Liver (tissue), 9 donors: ENCODE results near the gene PRDM2. TPM values are rescaled to one million over a fixed set of nuclear protein-coding genes. Genes with fewer than 3 reads are reported as not detected.

Experiments
- DNase-seq: peaks from one replicate; pipeline ENCODE4 v3.0.0-alpha.2; 2017; ENCODE audit warnings: low spot score
- H3K27ac ChIP-seq, 2 donors: one replicate each; pipeline ENCODE4 v1.7.0; 2013; ENCODE audit warnings: inconsistent platforms in 2 of 2, low read length in 2 of 2, control low read depth in 1 of 2, low read depth in 1 of 2, mild to moderate bottlenecking in 1 of 2
- H3K27me3 ChIP-seq, 4 donors: one replicate each; pipeline versions ENCODE4 v1.6.1 to v1.7.0; 2013; ENCODE audit warnings: low read length in 3 of 4, inconsistent platforms in 1 of 4, mild to moderate bottlenecking in 1 of 4, moderate library complexity in 1 of 4; ENCODE audit not compliant: control insufficient read depth in 4 of 4, insufficient read depth in 4 of 4
- H3K36me3 ChIP-seq, 4 donors: one replicate each; pipeline versions ENCODE4 v1.6.1 to v1.7.0; 2013; ENCODE audit warnings: low read length in 3 of 4, mild to moderate bottlenecking in 3 of 4, low read depth in 1 of 4, moderate library complexity in 1 of 4; ENCODE audit not compliant: control insufficient read depth in 4 of 4, insufficient read depth in 3 of 4
- H3K4me1 ChIP-seq, 4 donors: one replicate each; pipeline versions ENCODE4 v1.6.1 to v1.7.0; 2013; ENCODE audit warnings: low read length in 3 of 4, mild to moderate bottlenecking in 3 of 4, moderate library complexity in 1 of 4; ENCODE audit not compliant: control insufficient read depth in 4 of 4, insufficient read depth in 4 of 4
- H3K4me3 ChIP-seq, 3 donors: one replicate each; pipeline versions ENCODE4 v1.6.1 to v1.7.0; 2013; ENCODE audit warnings: low read length in 3 of 3, control low read depth in 1 of 3, low read depth in 1 of 3, mild to moderate bottlenecking in 1 of 3
- H3K9ac ChIP-seq, 2 donors: one replicate each; pipeline ENCODE4 v1.7.0; 2013; ENCODE audit warnings: low read length in 2 of 2, mild to moderate bottlenecking in 2 of 2, moderate library complexity in 2 of 2, control low read depth in 1 of 2, low read depth in 1 of 2
- H3K9me3 ChIP-seq, 4 donors: one replicate each; pipeline versions ENCODE4 v1.6.1 to v1.7.0; 2013; ENCODE audit warnings: low read length in 3 of 4; ENCODE audit not compliant: control insufficient read depth in 4 of 4
- ATF3 ChIP-seq: IDR thresholded peaks from 2 replicates; pipeline ENCODE4 v1.6.1; 2016; ENCODE audit warnings: antibody characterized with exemption
- CTCF ChIP-seq: fragments of 150-350 bp; IDR thresholded peaks from 2 replicates; pipeline ENCODE4 v1.5.1; 2017; ENCODE audit warnings: improper control_type of control experiment, low read depth, low read length; ENCODE audit not compliant: missing input control
- EGR1 ChIP-seq, 2 donors: IDR thresholded peaks; 2 replicates each; pipeline ENCODE4 v1.6.1; 2016 to 2018; ENCODE audit warnings: antibody characterized with exemption in 2 of 2, low read depth in 2 of 2
- FOXA1 ChIP-seq: IDR thresholded peaks from 2 replicates; pipeline ENCODE4 v1.6.1; 2016; ENCODE audit warnings: antibody characterized with exemption
- FOXA2 ChIP-seq: IDR thresholded peaks from 2 replicates; pipeline ENCODE4 v1.6.1; 2016; ENCODE audit warnings: antibody characterized with exemption
- GABPA ChIP-seq, 2 donors: IDR thresholded peaks in 1 of 2; conservative IDR thresholded peaks in 1 of 2; 2 replicates each; pipeline ENCODE4 v1.6.1; 2016; ENCODE audit warnings: antibody characterized with exemption in 2 of 2, mild to moderate bottlenecking in 1 of 2, moderate library complexity in 1 of 2
- HNF4A ChIP-seq, 2 donors: conservative IDR thresholded peaks; 2 replicates each; pipeline ENCODE4 v1.6.1; 2016; ENCODE audit warnings: antibody characterized with exemption in 2 of 2, mild to moderate bottlenecking in 2 of 2
- HNF4G ChIP-seq: IDR thresholded peaks from 2 replicates; pipeline ENCODE4 v1.6.1; 2016; ENCODE audit warnings: antibody characterized with exemption
- JUND ChIP-seq, 2 donors: IDR thresholded peaks; 2 replicates each; pipeline ENCODE4 v1.6.1; 2016; ENCODE audit warnings: antibody characterized with exemption in 2 of 2
- MAX ChIP-seq: IDR thresholded peaks from 2 replicates; pipeline ENCODE4 v1.6.1; 2016; ENCODE audit warnings: antibody characterized with exemption
- NR2F2 ChIP-seq: IDR thresholded peaks from 2 replicates; pipeline ENCODE4 v1.6.1; 2016; ENCODE audit warnings: antibody characterized with exemption
- RAD21 ChIP-seq, 2 donors: IDR thresholded peaks; 2 replicates each; pipeline ENCODE4 v1.6.1; 2016; ENCODE audit warnings: antibody characterized with exemption in 2 of 2, mild to moderate bottlenecking in 2 of 2
- REST ChIP-seq: IDR thresholded peaks from 2 replicates; pipeline ENCODE4 v1.6.1; 2016; ENCODE audit warnings: antibody characterized with exemption, mild to moderate bottlenecking
- SP1 ChIP-seq: IDR thresholded peaks from 2 replicates; pipeline ENCODE4 v1.6.1; 2018; ENCODE audit warnings: antibody characterized with exemption, mild to moderate bottlenecking
- WGBS: extraction: QIAGEN DNeasy Blood & Tissue Kit; methylation state at CpG from one replicate; pipeline ENCODE4 v1.1.7; 2013; 5-methylcytosine and 5-hydroxymethylcytosine counted together
- polyA plus RNA-seq, 2 donors: library from polyadenylated mRNA; stranded (reverse) in 1 of 2; unstranded in 1 of 2; fragments of 200-250 nt in 1 of 2; fragments of >200 nt in 1 of 2; fragmentation: Nextera tagmentation in 1 of 2; extraction: Ambion mirVana in 1 of 2; gene quantifications; one replicate each; pipeline versions ENCODE4 v1.2.1 to v1.2.3, GENCODE V29; 2013 to 2015
- total RNA-seq, 2 donors: library from RNA; depleted of rRNA; stranded (reverse); fragments of >200 nt; gene quantifications; one replicate each; pipeline ENCODE4 v1.2.3, GENCODE V29; 2014
- donor health status: healthy.
- donor health status: healthy.
- donor health status: healthy.
- donor health status: healthy.
- donor health status: healthy.

PRDM2 gene
- total and polyA plus RNA-seq, 4 donors, result 4.5 to 13.9 (median 7.9) TPM

- no peaks in the 10 kb centered on the region for H3K4me1 ChIP-seq
- no peaks in the 10 kb centered on the region for H3K9me3 ChIP-seq
- 83% methylated on average over 20 of the region's 20 CpGs for WGBS
- TF ChIP-seq RAD21 (IDR thresholded peaks at IDR 0.05) (no peak), REST (no peak), HNF4G (no peak), CTCF (no peak), NR2F2 (no peak), JUND (IDR thresholded peaks at IDR 0.05) (no peak), MAX (no peak), GABPA (IDR thresholded peaks at IDR 0.05 in 1 of 2, conservative IDR thresholded peaks at IDR 0.05 in 1 of 2) (no peak)
- peaks cover 0 to 45% (median 25%) of the 10 kb centered on the region in 4 donors for H3K36me3 ChIP-seq
- no peaks in the 10 kb centered on the region for H3K27me3 ChIP-seq
- no peak overlapping the region for H3K9ac ChIP-seq
- no peak overlapping the region for H3K27ac ChIP-seq
- DNase-seq, result no peak
- H3K4me3 ChIP-seq, result no peak overlapping the region
Observed at GRCh38 chr1:13781907-13782633, 82.1 kb downstream of the PRDM2 start.

GRCh38 chr1:13782634-13783360 lies 82.8 kb downstream of the PRDM2 start:
- no peak overlapping the region for H3K4me3 ChIP-seq
- no peaks in the 10 kb centered on the region for H3K4me1 ChIP-seq
- H3K27me3 ChIP-seq, result no peaks in the 10 kb centered on the region
- WGBS, result 85% methylated on average over 12 of the region's 12 CpGs
- H3K27ac ChIP-seq, result no peak overlapping the region
- H3K9ac ChIP-seq, result no peak overlapping the region
- no peak for DNase-seq
- H3K36me3 ChIP-seq, result peaks cover 0 to 41% (median 23%) of the 10 kb centered on the region in 4 donors
- H3K9me3 ChIP-seq, result no peaks in the 10 kb centered on the region
- no peak for TF ChIP-seq CTCF
- TF ChIP-seq HNF4A (conservative IDR thresholded peaks at IDR 0.05), result no peak
- TF ChIP-seq EGR1 (IDR thresholded peaks at IDR 0.05; ENCODE audit: low read depth in 2 of 2), result no peak
- no peak for TF ChIP-seq MAX
- TF ChIP-seq REST, result no peak
- TF ChIP-seq FOXA1, result no peak
- no peak for TF ChIP-seq HNF4G
- no peak for TF ChIP-seq GABPA (IDR thresholded peaks at IDR 0.05 in 1 of 2, conservative IDR thresholded peaks at IDR 0.05 in 1 of 2)
- no peak for TF ChIP-seq RAD21 (IDR thresholded peaks at IDR 0.05)
- no peak for TF ChIP-seq SP1
- TF ChIP-seq FOXA2, result no peak
- no peak for TF ChIP-seq ATF3
